NCI-H128 (cell line): Measurements from ENCODE around the gene NACC2.

ENCODE experiments used
- DNase-seq: peaks from one replicate; lab custom pipeline; 2025; ENCODE audit not compliant: unreplicated experiment; lab: John Stamatoyannopoulos, UW

NACC2 gene

GRCh38 chr9:136095070-136096058 lies at the start of gene NACC2:
Gene NACC2, minus strand, starts transcription at chr9:136095289. Its CDS starts 44,768 bp downstream, at chr9:136050521.
- no peak for DNase-seq

GRCh38 chr9:136144450-136144849 lies 49.4 kb upstream of the NACC2 start:
- no peak for DNase-seq

- no peak for DNase-seq
Observed at GRCh38 chr9:136143215-136144001, 48.3 kb upstream of the NACC2 start.

GRCh38 chr9:136142859-136143214 lies 47.7 kb upstream of the NACC2 start:
- DNase-seq = no peak

GRCh38 chr9:136142414-136142796 lies 47.3 kb upstream of the NACC2 start:
- no peak for DNase-seq

- DNase-seq = no peak
Observed at GRCh38 chr9:136141682-136142413, 46.8 kb upstream of the NACC2 start.

DNA sequence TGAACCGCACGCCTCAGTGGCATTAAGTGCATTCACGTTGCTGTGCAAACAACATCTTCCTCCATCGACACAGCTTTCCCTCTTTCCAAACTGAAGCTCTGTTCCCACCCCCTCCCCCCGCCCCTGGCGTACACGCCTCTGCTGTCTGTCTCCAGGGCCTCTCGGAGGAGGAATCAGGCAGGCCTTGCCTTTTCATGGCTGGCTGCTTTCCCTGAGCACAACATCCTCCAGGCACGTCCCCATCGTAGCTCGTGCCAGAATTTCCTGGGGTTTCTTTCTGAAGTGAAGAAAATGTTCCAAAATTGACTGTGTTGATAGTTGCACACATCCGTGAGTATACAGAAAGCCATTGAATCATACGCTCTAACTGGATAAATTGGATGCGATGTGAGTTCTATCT lies 45.9 kb upstream of the NACC2 start:
- no peak for DNase-seq

GRCh38 chr9:136140046-136140445 lies 45.0 kb upstream of the NACC2 start:
- no peak for DNase-seq

DNA sequence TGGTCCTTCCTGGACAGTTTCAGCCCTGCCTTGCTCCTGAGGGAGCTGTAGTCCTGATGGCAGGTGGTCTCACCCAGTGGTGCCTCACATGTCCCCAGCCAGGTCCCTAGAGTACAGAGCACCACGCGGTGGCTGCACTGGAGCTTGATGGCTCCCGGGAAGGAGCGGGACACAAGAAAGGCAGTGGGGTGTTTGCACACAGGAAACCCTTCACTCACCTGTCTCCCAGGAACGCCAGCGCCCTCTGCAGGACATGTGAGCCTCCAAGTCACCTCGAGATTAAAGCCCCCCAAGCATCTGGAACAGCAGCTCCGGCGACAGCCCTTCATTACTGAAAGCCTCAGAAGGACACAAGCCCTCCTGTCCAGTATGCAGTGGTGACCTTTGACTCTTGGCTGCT lies 43.5 kb upstream of the NACC2 start:
- peak; percentile 52 for DNase-seq

GRCh38 chr9:136137321-136138265 lies 42.5 kb upstream of the NACC2 start:
- DNase-seq = no peak

DNA sequence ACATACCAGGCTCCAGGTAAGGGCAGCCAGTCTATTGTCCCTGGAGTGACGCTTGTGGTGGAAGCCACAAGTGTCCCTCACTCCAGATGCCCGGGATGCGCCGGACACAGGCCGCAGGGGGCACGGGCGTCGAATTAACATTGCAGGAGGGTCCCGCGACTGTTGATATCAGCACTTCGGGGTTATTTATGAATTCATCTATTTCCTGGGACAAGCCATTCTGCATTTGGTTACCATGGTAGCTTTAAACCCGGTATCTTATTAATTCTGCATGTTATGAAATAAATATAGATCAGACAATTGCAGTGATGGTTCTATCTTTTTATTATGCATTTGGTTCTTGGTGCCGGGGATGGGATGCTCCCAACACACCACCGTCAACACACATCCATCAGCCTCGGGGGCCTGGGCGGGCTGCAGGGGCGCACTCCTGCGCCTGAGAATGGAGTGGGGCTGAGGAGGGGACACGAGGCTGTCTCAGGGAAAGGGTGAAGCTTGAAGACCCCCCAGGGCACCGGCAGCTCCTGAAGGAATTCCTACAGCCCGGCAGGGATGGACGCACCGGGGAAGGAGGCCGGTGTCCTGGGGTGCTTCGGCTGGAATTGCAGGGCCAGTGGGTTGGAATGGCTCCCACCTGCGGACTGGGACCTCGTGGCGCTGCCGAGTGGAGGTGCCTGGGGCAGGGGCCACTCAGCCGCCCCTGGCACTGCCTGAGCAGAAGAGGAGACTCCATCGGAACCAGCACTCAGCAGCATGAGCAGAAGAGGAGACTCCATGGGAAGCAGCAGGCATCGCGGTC lies 41.2 kb upstream of the NACC2 start:
- no peak for DNase-seq

DNA sequence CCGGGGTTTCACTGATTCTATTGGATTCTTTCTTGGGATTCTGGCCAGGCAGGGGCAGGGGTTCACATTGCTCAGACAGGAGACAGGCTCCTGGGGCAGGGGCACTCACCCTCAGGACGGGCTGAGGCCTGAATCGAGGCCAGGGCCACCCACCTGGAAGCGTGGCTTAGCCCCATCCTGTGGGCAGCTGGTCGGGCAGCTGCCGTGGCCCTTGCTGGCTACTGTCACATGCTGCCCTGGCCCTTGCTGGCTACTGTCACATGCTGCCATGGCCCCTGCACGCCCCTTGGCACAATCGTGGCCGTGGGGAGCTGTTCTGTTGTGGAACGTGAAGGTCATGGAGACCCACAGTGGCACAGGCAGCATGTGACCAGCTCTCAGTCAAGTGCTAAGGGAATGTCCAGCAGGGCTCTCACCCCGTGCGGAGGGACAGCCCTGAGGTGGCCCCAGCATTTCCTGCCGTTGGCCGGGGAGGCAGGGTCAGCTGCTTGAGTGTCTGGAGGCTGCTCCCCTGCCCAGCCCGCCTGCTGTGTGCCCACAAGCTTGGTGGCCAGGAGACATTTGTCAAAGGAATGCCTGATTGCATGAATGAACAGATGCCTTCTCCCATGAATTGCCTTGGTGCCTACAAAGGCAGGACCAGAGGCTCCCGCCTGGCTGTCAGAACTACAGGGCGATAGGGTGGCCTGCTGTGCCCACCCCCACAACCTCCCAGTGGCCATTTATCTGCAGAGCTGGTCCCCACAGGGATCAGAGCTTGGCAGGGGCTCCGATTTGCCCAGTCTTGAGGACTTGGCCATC lies 40.4 kb upstream of the NACC2 start:
- no peak for DNase-seq

GRCh38 chr9:136133959-136134484 lies 38.9 kb upstream of the NACC2 start:
- no peak for DNase-seq

- DNase-seq = no peak
Observed at GRCh38 chr9:136133191-136133958, 38.3 kb upstream of the NACC2 start.

DNA sequence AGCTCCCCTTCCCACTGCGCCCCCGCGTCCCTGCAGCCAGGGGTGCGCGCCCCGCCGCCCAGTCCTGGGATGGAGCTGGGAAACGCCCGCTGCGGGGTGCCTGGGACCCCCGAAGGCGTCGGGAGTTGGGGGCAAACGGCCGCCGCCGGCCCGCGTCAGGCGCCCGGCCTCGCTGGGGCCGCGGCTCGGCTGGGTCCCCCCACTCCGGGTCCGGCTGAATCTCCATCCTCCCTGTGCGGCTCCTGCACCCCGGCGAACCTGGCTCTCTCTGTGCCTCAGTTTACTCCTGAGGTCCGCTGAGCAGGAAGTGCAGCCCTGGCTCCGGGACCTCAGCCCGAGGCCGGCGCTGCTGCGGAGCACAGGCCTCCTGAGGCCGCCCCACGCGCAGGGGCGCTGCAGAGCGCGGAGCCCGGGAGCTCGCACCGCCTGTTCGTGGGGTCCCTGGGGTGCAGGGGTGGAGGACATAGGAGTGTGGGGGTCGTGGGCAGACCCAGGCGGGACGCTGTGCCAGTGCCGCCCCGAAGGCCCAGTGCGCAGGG lies 37.5 kb upstream of the NACC2 start:
- DNase-seq = no peak

GRCh38 chr9:136131629-136132511 lies 36.8 kb upstream of the NACC2 start:
- DNase-seq = no peak
